ENCODE results near the gene C5.
"Not testable (repeated sequence)": the region's sequence is repeated elsewhere in the genome, so short reads cannot be mapped to it uniquely, and the experiment has no call there.

C5 gene

DNA sequence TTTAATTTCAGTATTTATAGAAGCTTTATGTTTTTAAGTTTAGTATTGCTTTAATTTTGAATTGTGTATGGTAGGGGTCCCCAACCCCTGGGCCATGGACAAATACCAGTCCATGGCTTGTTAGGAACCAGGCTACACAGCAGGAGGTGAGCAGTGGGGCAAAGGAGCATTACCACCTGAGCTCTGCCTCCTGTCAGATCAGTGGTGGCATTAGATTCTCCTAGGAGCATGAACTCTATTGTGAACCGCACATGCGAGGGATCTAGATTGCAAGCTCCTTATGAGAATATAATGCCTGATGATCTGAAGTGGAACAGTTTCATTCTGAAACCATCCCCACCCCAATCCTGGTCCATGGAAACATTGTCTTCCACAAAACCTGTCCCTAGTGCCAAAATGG, 1.9 kb downstream of the C5 start:
- DNase-seq, result no peak

DNA sequence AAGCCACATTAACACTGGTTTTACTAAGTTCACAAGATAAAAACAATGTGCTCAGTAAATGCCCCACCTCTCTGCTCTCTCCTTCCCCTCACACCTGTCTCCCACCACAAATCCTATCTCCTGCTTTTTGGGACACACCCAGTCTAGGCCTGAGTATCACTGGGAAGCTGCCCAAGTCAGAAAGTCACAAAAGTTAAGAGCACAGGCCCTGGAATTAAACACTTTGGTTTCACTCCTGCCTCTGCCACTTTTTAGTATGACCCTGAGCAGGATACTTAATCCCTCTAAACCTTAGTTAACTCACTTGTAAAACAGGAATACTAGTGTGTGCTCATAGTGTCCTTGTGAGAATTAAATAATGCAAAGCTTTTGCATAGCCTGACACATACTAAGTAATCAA, 11.3 kb downstream of the C5 start:
- no peak for DNase-seq

DNA sequence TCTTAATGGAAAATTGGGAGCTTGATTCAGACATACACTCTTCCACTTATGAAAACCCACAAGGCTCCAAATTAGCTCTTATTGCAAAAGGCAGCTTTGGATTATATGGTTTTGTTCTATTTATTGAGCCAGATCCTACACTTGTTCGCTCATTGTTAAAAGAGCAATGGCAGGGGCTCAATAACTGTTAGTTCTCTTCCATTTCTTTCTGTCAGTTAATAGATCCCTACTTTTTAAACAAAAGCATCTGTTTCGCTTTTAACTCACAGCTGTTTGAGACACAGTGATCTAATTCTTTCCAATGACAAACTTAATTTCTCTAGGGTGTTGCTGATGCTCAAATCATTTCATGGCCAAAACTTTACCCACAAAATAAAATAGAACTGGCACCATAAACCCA, 11.7 kb downstream of the C5 start:
- DNase-seq, result no peak

DNA sequence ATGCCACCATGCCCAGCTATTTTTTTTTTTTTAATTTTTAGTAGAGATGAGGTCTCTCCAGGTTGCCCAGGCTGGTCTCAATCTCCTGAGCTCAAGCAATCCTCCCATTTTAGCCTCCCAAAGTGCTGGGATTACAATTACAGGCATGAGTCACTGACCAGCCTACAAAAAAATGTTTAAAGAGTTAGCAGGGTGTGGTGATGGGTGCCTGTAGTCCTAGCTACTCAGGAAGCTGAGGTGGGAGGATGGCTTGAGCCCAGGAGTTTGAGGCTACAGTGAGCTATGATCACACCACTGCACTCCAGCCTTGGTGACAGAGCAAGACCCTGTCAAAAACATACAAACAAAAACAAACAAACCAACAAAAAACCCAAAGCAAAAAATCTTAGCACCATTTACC, 14.4 kb downstream of the C5 start:
- not testable (repeated sequence) for DNase-seq

DNA sequence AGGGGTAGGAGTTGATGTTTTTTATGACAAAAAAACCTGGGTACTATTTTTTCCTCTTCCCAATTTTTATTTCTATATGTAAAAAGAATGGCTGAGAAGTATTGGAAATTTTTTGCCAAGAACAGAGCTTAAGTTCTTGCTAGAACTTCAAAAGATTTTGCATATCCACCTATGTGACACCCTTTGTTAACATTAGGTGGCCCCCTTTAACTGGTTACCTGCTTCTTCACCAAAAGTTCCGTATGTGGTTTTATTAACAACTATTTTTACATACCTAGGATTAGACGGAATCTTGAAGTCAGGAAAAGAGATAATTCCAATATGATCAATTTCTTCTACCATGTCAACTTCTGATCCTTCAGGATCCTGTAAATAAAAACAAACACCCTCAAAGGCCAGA, 15.5 kb downstream of the C5 start:
- no peak for DNase-seq

DNA sequence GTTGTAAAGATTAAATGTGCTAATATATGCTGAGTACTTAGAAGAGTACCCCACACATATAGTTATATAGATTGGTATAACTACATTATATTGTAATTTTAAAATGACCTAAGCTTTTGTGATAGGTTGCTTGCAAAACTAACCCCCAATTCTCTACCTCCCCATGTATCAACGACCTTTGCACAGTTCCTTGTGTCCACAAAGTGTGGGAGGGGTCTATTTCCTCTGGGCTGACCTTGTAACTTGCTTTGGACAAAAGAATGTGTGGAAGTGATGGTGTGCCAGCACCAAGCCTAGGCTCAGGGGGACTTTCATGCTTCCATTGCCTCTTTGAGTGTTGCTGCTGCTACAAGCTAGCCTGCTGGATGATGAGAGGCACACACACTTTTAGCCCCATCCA, 20.6 kb downstream of the C5 start:
- no peak for DNase-seq

DNA sequence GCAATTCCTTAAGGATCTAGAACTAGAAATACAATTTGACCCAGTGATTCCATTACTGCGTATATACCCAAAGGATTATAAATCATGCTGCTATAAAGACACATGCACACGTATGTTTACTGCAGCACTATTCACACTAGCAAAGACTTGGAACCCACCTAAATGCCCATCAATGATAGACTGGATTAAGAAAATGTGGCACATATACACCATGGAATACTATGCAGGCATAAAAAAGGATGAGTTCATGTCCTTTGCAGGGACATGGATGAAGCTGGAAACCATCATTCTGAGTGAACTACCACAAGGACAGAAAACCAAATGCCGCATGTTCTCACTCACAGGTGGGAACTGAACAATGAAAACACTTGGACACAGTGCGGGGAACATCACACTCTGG, 21.8 kb downstream of the C5 start:
- not testable (repeated sequence) for DNase-seq

DNA sequence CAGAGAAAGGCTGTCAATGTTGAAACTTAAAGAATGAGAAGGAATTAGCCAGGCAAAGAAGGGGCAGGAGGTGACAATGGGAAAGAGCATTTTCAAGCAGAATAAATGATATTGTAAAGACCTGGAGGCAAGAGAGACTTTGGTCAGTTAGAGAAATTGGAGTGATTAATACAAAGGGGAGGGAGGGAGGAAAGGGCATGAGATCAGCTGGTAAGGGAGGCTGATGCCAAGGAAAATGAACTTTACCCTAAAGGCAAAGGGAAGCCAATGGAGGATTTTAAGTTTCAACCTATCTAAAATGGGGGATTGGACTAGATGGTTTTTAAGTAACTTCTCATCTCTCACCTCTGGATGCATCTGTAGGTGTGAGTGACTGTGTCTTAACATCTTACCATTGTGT, 23.3 kb downstream of the C5 start:
- no peak for DNase-seq

DNA sequence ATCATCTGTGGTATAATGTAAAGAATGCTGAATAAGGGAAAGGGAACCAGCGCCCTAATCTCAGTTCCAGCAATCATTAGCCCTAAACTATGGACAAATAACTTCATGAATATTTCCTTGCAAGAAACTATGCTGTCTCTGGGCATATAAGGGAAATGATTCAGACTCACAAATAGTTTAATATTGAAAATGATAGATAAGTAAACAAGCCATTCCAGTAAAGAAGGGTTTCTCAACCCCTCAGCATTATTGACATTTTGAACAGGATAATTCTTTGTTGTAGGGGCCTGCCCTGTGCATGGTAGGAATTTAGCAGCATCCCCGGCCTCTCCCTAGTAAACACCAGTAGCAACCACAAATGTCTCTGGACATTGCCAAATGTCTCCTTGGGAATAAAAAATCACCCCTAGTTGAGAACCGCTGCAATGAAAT, 23.8 kb downstream of the C5 start:
- DNase-seq, result no peak

DNA sequence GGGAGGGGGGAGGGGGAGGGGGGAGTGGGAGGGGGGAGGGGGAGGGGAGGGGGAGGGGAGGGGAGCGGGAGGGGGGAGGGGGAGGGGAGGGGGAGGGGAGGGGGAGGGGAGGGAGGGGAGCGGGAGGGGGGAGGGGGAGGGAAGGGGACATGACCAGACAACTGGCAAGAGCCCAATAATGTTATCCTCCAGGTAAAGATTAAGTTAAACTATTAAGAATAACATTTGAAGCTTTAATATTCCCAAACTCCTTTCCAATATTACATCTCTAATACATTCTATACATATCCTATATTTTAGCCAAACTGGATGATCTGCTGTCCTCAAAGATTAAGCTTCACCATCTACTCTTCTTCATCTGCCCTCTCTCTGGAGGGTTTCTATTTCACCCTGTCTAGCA, 25.8 kb downstream of the C5 start:
- no peak for DNase-seq

DNA sequence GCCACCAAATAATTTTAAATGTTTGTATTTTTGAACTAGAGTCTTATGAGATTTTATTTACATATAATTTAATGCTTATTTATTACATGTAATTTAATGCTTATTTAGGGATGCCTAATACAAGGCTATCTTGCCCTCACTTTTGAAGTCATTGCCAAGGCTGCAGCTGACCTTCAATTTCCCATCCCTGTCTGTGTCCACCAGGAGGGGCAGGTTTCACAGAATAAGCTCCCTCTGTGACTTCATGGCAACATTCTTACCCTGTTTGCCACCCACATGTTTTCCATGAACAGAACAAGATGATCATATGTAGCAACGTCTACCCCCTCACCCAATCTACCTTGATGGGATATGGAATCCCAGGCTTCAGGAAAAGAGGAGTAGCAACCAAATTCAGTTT, 27.0 kb downstream of the C5 start:
- DNase-seq, result peak; percentile 9

DNA sequence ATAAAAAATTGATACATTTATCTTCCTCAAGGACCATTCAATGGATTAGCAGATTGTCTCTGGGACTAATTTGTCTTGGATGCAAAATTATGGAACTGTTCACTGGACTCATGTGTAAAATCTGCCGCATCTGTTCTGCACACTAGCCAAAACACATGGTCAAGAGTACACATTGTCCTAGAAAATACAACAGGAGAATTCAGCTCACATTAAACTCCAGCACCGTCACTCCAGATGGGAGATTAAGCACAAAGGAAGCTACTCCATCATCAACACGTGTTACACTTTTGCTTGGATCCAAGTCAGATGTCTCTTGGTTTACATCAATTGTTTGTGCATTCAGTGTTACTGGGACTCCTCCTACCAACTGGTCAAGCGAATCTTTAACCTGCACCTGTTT, 28.8 kb downstream of the C5 start:
- DNase-seq, result no peak

DNA sequence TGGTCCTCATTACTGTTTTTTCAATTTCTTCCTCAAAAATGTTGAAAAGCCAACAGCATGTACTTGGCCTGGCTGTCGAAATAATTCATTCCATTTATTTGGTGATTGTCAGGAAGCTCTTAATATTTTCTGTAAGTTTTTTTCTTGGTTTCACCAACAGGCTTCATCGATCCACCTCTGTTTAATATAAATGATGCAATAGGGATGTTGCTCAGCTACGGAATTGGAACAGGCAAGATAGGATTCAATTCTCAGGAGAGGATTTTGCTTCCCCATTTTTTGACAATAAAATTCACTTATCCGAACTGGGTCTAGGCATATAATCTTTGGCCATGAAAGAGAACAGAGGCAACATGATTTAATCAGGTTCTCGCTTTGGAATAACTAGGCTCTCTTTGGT, 30.8 kb downstream of the C5 start:
- no peak for DNase-seq

DNA sequence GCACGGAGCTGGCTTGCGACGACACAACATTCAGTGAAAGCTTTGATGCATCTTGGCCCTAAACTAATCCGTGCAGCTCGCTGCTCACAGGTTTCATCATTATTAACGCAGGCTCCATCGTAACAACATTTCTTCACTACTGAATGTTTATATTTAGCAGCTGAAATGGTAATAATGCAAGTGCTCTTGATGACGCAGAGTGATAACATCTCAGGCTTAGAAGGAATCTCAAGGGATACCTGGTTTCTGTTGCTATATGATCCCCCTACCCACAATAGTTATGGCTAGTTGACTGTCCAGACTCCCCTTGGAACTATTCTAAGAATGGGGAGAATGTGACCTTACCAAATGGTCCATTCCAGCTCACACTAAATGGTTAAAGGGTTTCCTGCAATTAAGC, 36.2 kb downstream of the C5 start:
- no peak for DNase-seq

DNA sequence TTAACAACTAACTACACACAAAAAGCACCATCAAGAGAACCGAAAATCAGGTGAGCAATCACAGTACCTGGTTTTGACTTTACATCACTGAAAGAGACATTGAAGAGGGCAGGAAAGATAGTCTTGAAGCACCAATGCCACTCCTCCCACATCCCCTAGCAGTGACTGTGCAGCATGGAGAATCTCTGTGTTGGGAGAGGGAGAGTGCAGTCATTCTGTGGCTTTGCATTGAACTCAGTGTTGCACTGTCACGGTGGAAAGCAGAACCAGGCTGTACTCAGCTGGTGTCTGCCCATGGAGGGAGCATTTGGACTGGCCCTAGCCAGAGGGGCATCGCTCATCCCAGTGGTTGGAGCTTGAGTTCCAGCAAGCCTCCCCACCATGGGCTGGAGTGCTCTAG, 40.4 kb downstream of the C5 start:
- no peak for DNase-seq

DNA sequence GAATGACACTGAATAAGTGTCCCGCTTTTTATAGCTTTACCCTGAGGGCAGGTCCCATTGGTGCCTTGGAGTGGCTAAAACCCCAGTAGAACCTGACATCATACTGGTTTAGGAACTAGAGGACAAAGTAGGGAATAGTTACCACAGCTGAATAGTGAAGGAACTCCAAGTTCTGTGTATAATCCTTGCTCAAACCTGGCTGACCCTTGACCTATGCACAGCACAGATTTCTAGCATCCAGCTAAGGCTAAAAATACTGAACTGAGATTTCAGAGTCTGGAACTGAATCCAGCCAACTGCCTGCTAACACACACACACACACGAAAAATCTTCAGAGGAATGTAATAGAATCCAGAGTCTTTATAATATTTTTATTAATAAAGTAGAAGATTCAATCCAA, 50.8 kb downstream of the C5 start:
- no peak for DNase-seq

DNA sequence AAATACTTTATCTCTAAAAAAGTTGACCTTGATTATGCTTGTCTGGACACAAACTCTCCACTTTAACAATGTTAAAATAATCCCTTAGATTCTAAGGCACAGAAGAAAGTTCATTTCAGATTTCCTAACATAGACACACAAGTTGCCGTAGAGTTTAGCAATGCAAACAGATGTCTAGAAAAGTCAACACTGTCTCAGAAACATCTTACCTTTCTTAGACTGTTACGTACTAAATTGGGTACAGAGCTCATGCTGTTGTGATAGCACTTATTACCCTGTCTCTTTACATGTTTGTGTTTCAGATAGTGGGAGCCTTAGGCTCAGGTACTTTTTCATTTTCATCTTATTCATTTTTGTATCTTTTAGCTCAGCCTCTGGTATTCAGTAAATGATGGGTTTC, 52.0 kb downstream of the C5 start:
- no peak for DNase-seq

DNA sequence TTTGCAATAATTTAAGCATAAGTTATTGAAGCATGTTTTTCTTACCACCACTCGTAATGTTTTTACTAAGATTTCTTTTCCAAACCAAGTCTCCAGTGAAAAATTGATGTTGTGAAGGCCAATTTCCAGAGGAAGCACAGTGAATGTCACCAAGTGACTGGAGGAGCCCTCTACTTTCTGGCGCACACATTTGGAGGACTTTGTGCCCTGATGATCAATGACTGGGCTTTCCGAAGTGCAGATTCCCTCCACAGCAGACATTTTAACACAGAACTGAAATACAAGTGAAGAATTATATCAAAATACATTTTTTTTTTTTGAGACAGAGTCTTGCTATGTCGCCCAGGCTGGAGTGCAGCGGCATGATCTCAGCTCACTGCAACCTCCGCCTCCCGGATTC, 52.6 kb downstream of the C5 start:
- no peak for DNase-seq

DNA sequence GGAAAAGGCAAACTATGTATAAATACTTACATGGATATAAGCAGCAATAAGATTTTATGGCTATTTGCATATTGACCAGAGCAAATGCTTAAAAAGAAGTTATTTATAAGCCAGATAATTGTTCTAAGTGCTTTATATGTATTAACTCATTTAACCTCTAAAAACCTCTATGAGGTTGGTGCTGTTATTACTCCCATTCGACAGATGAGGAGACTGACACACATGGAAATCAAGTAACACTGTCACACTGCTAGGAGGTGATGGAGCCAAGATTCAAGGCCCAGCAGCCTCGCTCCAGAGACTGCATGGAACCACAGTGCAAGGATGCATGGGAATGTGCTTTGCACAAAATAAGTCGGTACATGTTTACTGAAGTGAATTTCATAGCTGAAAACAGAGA, 53.7 kb downstream of the C5 start:
- DNase-seq, result no peak

DNA sequence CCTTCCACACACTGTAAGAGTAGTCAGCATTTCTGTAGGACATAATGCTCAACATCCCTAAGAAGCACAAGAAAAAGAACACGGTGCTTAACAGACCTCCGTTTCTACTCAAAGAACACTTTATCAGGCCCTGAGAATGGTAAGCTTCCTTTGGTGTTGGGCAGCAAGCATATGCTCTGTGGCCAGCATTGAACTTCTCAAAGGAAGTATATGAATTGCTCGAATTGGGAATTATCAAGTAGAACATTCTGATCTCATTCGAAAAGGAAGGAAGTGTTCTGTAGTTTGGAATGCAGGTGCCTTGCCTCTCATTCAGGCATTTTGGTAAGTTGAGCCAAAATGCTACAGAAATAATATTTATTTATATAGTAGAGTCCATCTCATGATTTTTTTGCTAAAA, 61.0 kb downstream of the C5 start:
- DNase-seq, result no peak

DNA sequence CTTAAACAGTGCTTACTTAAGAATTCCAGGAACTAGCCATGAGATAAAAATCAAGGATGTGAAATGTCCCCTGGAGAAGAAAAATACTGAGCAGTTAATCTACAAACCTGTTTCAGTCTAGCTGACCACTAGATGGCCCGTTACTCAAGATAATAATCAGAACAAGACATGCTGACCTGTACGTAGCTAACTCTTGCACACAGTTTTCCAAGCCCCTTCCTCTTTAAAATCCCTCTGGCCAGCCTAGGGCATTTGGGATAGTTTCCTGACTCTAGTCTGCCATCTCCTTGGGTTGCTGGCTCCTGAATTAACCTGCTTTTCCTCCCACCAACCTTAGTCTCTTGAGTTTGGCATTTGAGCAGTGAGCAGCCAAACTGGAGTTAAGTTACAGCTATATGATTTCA, 64.3 kb downstream of the C5 start:
- peak; percentile 51 for DNase-seq

DNA sequence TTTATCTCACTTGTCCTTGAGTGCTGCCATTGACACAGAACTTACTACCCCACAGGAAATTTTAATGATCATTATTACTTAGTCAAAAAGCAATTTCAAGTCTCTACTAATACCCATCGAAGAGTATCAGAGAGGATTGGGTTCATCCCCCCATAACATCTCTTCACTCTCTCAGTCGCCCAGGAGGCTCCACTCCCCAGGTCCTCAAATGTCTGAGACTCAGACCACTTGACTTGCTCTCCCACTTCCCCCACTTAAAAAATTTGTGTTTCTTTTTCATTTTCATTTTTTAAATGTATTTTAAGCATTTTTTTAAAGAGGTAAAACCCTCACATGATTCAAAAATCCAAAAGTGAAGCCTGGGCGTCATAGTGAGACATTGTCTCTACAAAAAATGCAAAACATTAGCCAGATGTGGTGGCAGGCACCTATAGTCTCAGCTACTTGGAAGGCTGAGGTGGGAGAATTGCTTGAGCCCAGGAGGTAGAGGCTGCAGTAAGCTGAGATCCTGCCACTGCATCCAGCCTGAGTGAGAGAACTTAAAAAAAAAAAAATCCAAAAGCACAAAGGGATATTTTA, 66.7 kb downstream of the C5 start:
- DNase-seq, result no peak

DNA sequence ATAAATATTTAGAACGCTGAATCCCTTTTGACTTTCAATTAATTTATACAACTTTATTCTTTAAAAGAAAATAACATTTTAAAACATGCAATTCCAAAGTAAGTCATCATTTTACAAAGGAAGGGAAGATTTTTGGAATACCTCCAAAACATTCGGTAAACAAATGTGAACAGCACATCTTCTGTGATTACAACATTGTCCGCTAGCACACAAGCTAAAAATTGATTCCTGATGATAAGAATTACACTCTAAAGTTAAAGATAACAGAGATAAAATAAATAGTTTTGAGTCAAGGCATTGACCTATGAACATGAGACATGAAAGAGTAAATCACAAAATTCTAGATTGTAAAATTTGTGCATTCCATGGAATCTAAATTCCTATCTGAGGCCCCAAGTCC, 67.2 kb downstream of the C5 start:
- DNase-seq, result no peak

DNA sequence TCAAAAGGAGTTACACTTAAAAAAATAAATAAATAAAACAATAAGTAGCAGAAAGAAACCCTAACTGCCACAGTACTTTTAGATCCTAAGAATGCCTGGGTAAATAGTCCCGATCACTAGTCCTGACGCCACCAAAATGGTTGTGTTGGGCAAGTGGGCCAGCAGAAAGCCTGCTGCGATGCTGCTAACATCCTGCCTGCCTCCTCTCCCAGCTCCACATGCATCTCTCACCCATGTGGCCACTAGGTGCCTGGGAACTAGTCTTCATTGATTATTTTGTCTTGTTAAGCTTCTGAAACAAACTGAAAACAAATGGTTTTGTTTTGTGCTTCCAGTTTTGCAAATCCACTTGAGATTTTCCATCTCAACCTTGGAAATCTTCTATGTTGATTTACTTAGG, 69.1 kb downstream of the C5 start:
- DNase-seq, result no peak

DNA sequence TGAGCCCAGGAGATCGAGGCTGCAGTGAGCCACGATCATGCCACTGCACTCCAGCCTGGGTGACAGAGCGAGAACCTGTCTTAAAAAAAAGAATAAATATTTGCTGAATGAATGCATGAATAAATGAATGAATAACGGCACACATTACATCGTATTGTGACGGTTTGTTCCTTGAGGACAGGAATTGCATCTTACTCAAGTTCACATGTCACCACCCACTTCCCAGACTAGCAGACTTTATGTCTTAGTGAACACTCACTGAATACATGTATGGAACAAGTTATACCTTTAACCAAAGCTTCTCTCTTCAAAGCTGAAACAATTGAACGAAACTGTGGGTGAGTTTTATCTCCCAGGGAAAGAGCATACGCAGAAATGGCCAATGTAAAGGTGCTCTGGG, 70.3 kb downstream of the C5 start:
- DNase-seq, result no peak

DNA sequence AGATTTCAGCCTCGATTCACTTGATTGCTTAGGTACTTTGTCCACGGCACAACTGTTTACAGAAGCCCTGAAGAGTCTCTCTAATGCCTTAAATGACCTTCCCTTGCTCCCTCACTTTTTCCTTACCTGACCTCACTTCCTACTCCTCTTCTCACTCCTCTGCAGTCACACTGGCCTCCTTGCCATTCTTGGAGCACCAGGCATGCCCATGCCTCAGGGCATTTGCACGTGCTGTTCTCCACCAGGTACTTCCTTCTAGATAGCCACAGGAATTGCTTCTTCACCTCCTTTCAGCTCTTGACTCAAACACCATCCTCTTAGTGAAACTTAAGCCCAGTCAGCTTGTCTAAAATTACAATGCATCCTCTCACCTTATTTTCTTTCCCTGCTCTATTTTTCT, 71.1 kb downstream of the C5 start:
- DNase-seq, result no peak

Measured in RPMI8226 (cell line).